Measurements from ENCODE around the gene PRKG1. TPM values are rescaled to one million over a fixed set of nuclear protein-coding genes. Genes with fewer than 3 reads are reported as not detected.
"Not testable (repeated sequence)": the region's sequence is repeated elsewhere in the genome, so short reads cannot be mapped to it uniquely, and the experiment has no call there.

Gene PRKG1
- polyA plus RNA-seq, 4 donors = 0.45 to 7.4 (median 1.3) TPM

DNA sequence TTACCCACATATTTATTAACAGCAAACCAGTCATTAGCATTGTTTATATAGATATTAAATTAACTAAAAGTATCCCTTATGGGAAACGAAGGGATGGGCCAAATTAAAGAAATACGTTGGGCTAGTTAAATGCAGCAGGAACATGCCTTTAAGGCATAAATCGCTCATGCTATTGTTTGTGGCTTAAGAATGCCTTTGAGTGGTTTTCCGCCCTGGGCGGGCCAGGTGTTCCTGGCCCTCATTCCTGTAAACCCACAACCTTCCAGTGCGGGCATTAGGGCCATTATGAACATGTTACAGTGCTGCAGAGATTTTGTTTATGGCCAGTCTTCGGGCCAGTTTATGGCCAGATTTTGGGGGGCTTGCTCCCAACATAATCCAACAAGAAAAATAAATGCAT, 1173.6 kb downstream of the PRKG1 start:
- H3K27me3 ChIP-seq (ENCODE audit: control insufficient read depth in 3 of 3, insufficient read depth in 3 of 3, low read length in 3 of 3); H3K27ac ChIP-seq (ENCODE audit: low read depth in 1 of 3, low read length in 2 of 3); H3K4me3 ChIP-seq (ENCODE audit: low read depth in 1 of 3, low read length in 3 of 3); H3K9me3 ChIP-seq (ENCODE audit: control insufficient read depth in 2 of 2, insufficient read depth in 1 of 2, low read depth in 1 of 2, low read length in 1 of 2); DNase-seq; H3K36me3 ChIP-seq (ENCODE audit: control insufficient read depth in 3 of 3, insufficient read depth in 2 of 3, low read depth in 1 of 3, low read length in 3 of 3); FAIRE-seq; H3K4me1 ChIP-seq (ENCODE audit: control insufficient read depth in 3 of 3, insufficient read depth in 2 of 3, low read depth in 1 of 3, low read length in 2 of 3): not testable (repeated sequence)
- 85 to 91% (median 88%) methylated on average over 7 of the region's 7 CpGs for WGBS, 3 donors

DNA sequence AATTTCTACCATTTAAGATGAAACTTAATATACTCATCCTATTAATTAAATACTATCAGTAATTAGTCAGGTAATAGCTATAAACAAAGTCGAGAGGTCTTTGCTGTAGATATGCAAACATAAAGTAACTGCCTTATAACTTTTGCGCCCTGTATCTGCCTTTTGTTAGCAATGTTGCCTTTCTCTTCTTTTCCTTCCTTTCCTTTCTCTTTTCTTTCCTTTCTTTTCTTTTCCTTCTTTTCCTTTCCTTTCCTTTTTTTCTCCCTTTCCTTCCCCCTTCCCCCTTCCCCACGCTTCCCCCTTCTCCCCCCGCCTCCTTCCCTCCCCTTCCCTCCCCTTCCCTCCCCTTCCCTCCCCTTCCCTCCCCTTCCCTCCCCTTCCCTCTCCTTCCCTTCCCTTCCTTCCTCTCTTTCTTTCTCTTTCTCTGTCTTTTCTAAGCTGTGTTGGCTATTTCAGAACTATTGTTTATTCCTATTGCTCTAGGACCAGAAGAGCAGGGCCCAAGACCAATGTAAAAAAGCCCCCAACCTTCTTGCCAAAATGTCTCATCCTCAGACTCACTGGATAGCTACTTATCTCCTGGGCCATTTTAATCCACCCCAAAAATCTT, 1174.5 kb downstream of the PRKG1 start:
- no peak for FAIRE-seq
- no peak overlapping the region for H3K4me3 ChIP-seq (ENCODE audit: low read depth in 1 of 3, low read length in 3 of 3)
- no peaks in the 10 kb centered on the region for H3K27me3 ChIP-seq (ENCODE audit: control insufficient read depth in 3 of 3, insufficient read depth in 3 of 3, low read length in 3 of 3)
- no peak for DNase-seq
- WGBS, 3 donors = 75 to 89% (median 79%) methylated on average over 4 of the region's 4 CpGs
- no peaks in the 10 kb centered on the region for H3K36me3 ChIP-seq (ENCODE audit: control insufficient read depth in 3 of 3, insufficient read depth in 2 of 3, low read depth in 1 of 3, low read length in 3 of 3)
- no peaks in the 10 kb centered on the region for H3K9me3 ChIP-seq (ENCODE audit: control insufficient read depth in 2 of 2, insufficient read depth in 1 of 2, low read depth in 1 of 2, low read length in 1 of 2)
- H3K27ac ChIP-seq (ENCODE audit: low read depth in 1 of 3, low read length in 2 of 3) = no peak overlapping the region
- no peaks in the 10 kb centered on the region for H3K4me1 ChIP-seq (ENCODE audit: control insufficient read depth in 3 of 3, insufficient read depth in 2 of 3, low read depth in 1 of 3, low read length in 2 of 3)

DNA sequence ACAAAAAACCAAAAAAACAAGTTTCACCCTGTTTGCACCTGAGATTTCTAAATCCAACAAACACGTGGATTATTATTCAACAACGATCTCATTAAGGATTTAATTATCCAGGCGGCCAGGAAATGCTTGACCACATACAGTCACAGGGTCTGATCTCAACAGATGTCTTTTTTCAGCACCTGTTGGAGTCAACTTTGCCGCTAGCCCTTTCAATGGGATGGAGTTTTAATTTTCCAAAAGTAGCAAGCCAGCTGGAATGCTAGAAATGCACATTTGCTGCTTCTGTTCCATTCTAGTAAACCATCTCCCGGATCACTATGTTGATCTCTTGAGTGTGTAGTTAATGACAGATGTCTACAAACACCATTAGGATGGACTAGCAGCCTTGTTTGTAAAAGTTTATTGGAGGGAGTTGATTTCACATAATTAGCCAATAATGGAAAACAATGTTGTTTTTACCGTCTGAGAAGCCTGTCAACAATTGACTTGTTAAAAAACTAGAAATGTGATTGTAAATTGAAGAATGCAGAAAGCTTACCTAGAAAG, 1175.6 kb downstream of the PRKG1 start:
- 83 to 88% (median 83%) methylated on average over 6 of the region's 6 CpGs for WGBS, 3 donors
- H3K36me3 ChIP-seq (ENCODE audit: control insufficient read depth in 3 of 3, insufficient read depth in 2 of 3, low read depth in 1 of 3, low read length in 3 of 3) = no peaks in the 10 kb centered on the region

GRCh38 chr10:52250510-52250909, 1176.2 kb downstream of the PRKG1 start:
- Histone ChIP-seq H3K4me1 (ENCODE audit: control insufficient read depth in 3 of 3, insufficient read depth in 2 of 3, low read depth in 1 of 3, low read length in 2 of 3) (no peaks in the 10 kb centered on the region), H3K4me3 (ENCODE audit: low read depth in 1 of 3, low read length in 3 of 3) (no peak overlapping the region), H3K27me3 (ENCODE audit: control insufficient read depth in 3 of 3, insufficient read depth in 3 of 3, low read length in 3 of 3) (no peaks in the 10 kb centered on the region), H3K27ac (ENCODE audit: low read depth in 1 of 3, low read length in 2 of 3) (no peak overlapping the region), H3K9me3 (ENCODE audit: control insufficient read depth in 2 of 2, insufficient read depth in 1 of 2, low read depth in 1 of 2, low read length in 1 of 2) (no peaks in the 10 kb centered on the region), H3K36me3 (ENCODE audit: control insufficient read depth in 3 of 3, insufficient read depth in 2 of 3, low read depth in 1 of 3, low read length in 3 of 3) (no peaks in the 10 kb centered on the region)
- DNase-seq = no peak
- WGBS, 3 donors = 72 to 92% (median 87%) methylated on average over 3 of the region's 3 CpGs
- FAIRE-seq = no peak

More for the DNA sequence above, 1175.6 kb downstream of the PRKG1 start:
- no peak overlapping the region for H3K27ac ChIP-seq (ENCODE audit: low read depth in 1 of 3, low read length in 2 of 3)
- DNase-seq = no peak
- H3K9me3 ChIP-seq (ENCODE audit: control insufficient read depth in 2 of 2, insufficient read depth in 1 of 2, low read depth in 1 of 2, low read length in 1 of 2) = no peaks in the 10 kb centered on the region
- H3K4me1 ChIP-seq (ENCODE audit: control insufficient read depth in 3 of 3, insufficient read depth in 2 of 3, low read depth in 1 of 3, low read length in 2 of 3) = no peaks in the 10 kb centered on the region
- H3K27me3 ChIP-seq (ENCODE audit: control insufficient read depth in 3 of 3, insufficient read depth in 3 of 3, low read length in 3 of 3) = no peaks in the 10 kb centered on the region
- H3K4me3 ChIP-seq (ENCODE audit: low read depth in 1 of 3, low read length in 3 of 3) = no peak overlapping the region
- FAIRE-seq = no peak

GRCh38 chr10:52252307-52252706, 1178.0 kb downstream of the PRKG1 start:
- Histone ChIP-seq H3K9me3 (ENCODE audit: control insufficient read depth in 2 of 2, insufficient read depth in 1 of 2, low read depth in 1 of 2, low read length in 1 of 2) (no peaks in the 10 kb centered on the region), H3K4me1 (ENCODE audit: control insufficient read depth in 3 of 3, insufficient read depth in 2 of 3, low read depth in 1 of 3, low read length in 2 of 3) (peaks cover 0 to 2% (median 0%) of the 10 kb centered on the region in 3 donors), H3K27me3 (ENCODE audit: control insufficient read depth in 3 of 3, insufficient read depth in 3 of 3, low read length in 3 of 3) (no peaks in the 10 kb centered on the region), H3K4me3 (ENCODE audit: low read depth in 1 of 3, low read length in 3 of 3) (no peak overlapping the region), H3K27ac (ENCODE audit: low read depth in 1 of 3, low read length in 2 of 3) (no peak overlapping the region), H3K36me3 (ENCODE audit: control insufficient read depth in 3 of 3, insufficient read depth in 2 of 3, low read depth in 1 of 3, low read length in 3 of 3) (no peaks in the 10 kb centered on the region)
- DNase-seq (no peak), FAIRE-seq (no peak)
- 64 to 83% (median 69%) methylated on average over 3 of the region's 3 CpGs for WGBS, 3 donors

DNA sequence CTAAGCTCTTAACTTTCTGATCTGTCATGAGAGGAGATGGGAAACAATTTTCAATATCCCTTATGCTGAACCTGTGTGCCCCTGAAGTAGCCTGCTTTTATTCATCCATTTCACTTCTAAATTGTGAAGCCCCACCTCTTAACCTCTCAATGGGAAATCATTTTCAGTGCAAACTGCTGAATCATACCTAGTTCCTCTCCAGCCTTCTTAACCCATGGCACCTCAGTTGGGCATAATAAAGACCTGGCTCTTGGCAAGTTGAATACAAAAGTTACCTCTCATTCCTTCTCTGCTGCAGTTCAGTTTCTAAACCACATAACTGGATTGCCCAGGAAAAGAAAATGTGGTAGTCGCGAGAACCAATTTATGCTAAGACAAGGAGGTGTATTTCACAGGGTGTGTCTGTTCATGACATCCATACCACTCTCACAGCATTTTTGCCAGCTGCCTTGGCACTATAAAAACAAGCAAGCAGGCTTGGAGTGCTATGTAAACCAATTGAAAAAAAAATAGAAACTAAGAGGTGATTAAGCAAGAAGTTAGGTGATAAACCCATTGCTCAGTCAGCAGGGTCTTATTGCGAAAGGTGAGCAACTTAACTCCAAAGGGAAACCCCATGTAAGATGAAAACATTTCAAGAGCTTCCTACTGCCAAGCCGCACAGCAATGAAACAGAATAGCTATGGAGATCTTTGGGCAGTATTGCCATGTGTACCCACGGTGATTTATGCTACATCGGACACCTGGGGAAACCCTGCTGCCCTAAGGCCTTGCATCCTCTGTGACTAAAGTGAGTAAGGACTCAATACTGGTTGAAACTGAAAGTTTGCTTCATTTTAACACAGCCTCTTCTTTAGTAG, 1182.8 kb downstream of the PRKG1 start:
- DNase-seq = peak in 1 of 2 donors; percentile 39
- Histone ChIP-seq H3K27ac (ENCODE audit: low read depth in 1 of 3, low read length in 2 of 3) (peak overlapping the region in 1 of 3 donors; percentile 21), H3K4me1 (ENCODE audit: control insufficient read depth in 3 of 3, insufficient read depth in 2 of 3, low read depth in 1 of 3, low read length in 2 of 3) (peaks cover 0 to 3% (median 0%) of the 10 kb centered on the region in 3 donors), H3K9me3 (ENCODE audit: control insufficient read depth in 2 of 2, insufficient read depth in 1 of 2, low read depth in 1 of 2, low read length in 1 of 2) (no peaks in the 10 kb centered on the region), H3K4me3 (ENCODE audit: low read depth in 1 of 3, low read length in 3 of 3) (no peak overlapping the region), H3K36me3 (ENCODE audit: control insufficient read depth in 3 of 3, insufficient read depth in 2 of 3, low read depth in 1 of 3, low read length in 3 of 3) (no peaks in the 10 kb centered on the region), H3K27me3 (ENCODE audit: control insufficient read depth in 3 of 3, insufficient read depth in 3 of 3, low read length in 3 of 3) (no peaks in the 10 kb centered on the region)
- no peak for FAIRE-seq
- WGBS, 3 donors = 82 to 90% (median 88%) methylated on average over 6 of the region's 6 CpGs

GRCh38 chr10:52257692-52258075, 1183.4 kb downstream of the PRKG1 start:
- WGBS, 3 donors = 63 to 75% (median 65%) methylated on average over 1 of the region's 1 CpG
- H3K4me3 ChIP-seq (ENCODE audit: low read depth in 1 of 3, low read length in 3 of 3) = no peak overlapping the region
- FAIRE-seq = no peak

DNA sequence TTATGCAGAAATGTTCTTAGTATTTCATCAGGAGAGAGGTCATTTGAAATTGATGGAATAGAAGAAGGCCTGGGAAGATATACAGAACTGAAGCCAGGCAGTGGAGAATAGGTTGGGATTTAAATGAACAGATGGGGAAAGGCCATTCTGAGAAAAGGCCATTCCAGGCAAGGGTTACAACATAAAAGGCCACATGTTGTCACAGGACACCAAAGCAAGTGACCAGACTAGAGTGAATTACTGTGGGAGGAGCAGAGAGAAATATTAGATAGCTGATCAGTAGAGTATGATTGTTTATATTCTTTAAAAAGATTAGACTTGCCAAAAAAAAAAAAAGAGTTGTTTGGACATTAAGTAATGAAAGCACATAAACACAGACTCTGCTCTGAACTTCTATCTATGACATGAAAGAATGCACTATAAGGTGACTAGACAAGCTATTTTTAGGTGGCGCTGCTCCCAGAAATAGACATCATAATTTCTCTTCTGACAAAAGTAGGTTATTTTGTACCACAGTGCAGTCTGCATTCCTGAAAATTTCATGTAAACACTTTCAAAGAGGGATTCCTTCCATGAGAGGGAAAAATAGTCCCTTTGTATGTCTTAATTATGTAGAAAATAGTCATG, 1184.6 kb downstream of the PRKG1 start:
- Histone ChIP-seq H3K27me3 (ENCODE audit: control insufficient read depth in 3 of 3, insufficient read depth in 3 of 3, low read length in 3 of 3) (no peaks in the 10 kb centered on the region), H3K36me3 (ENCODE audit: control insufficient read depth in 3 of 3, insufficient read depth in 2 of 3, low read depth in 1 of 3, low read length in 3 of 3) (no peaks in the 10 kb centered on the region), H3K27ac (ENCODE audit: low read depth in 1 of 3, low read length in 2 of 3) (no peak overlapping the region), H3K9me3 (ENCODE audit: control insufficient read depth in 2 of 2, insufficient read depth in 1 of 2, low read depth in 1 of 2, low read length in 1 of 2) (no peaks in the 10 kb centered on the region), H3K4me1 (ENCODE audit: control insufficient read depth in 3 of 3, insufficient read depth in 2 of 3, low read depth in 1 of 3, low read length in 2 of 3) (peaks cover 0 to 3% (median 0%) of the 10 kb centered on the region in 3 donors), H3K4me3 (ENCODE audit: low read depth in 1 of 3, low read length in 3 of 3) (no peak overlapping the region)
- DNase-seq (no peak), FAIRE-seq (no peak)
- WGBS, 3 donors = 84 to 100% (median 95%) methylated on average over 1 of the region's 1 CpG

More at GRCh38 chr10:52257692-52258075, 1183.4 kb downstream of the PRKG1 start:
- Histone ChIP-seq H3K9me3 (ENCODE audit: control insufficient read depth in 2 of 2, insufficient read depth in 1 of 2, low read depth in 1 of 2, low read length in 1 of 2) (no peaks in the 10 kb centered on the region), H3K4me1 (ENCODE audit: control insufficient read depth in 3 of 3, insufficient read depth in 2 of 3, low read depth in 1 of 3, low read length in 2 of 3) (peaks cover 0 to 3% (median 0%) of the 10 kb centered on the region in 3 donors), H3K36me3 (ENCODE audit: control insufficient read depth in 3 of 3, insufficient read depth in 2 of 3, low read depth in 1 of 3, low read length in 3 of 3) (no peaks in the 10 kb centered on the region), H3K27me3 (ENCODE audit: control insufficient read depth in 3 of 3, insufficient read depth in 3 of 3, low read length in 3 of 3) (no peaks in the 10 kb centered on the region), H3K27ac (ENCODE audit: low read depth in 1 of 3, low read length in 2 of 3) (no peak overlapping the region)
- DNase-seq = no peak
